ENCODE data around the gene PTPRT. TPM values are rescaled to one million over a fixed set of nuclear protein-coding genes. Genes with fewer than 3 reads are reported as not detected.

The PTPRT gene
- total and polyA plus RNA-seq, 12 donors = 0.05 to 0.34 (median 0.16) TPM; not detected in 1

- H3K27me3 ChIP-seq = no peaks in the 10 kb centered on the region
- no peak overlapping the region for H3K27ac ChIP-seq
- H3K4me1 ChIP-seq (replicated peaks in 1 of 2) = no peaks in the 10 kb centered on the region
- intact Hi-C loops (cut with DNase I) = no loop called here
- DNase-seq = no peak
- 76 to 83% (median 79%) methylated on average over 7 of the region's 7 CpGs for WGBS, 4 donors
- H3K9me3 ChIP-seq (replicated peaks in 1 of 3) = no peaks in the 10 kb centered on the region
- H3K36me3 ChIP-seq (replicated peaks in 1 of 2) = no peaks in the 10 kb centered on the region
- H3K4me3 ChIP-seq = no peak overlapping the region
- no peak for TF ChIP-seq POLR2A (IDR thresholded peaks at IDR 0.05)
- no peak for TF ChIP-seq CTCF (IDR thresholded peaks at IDR 0.05)
These were observed 1071.7 kb downstream of the PTPRT start for GRCh38 chr20:42118001-42118400.

- 81 to 86% (median 84%) methylated on average over 4 to 8 of the region's 8 CpGs for WGBS, 4 donors
- TF ChIP-seq CTCF (IDR thresholded peaks at IDR 0.05) = no peak
- no peak for TF ChIP-seq POLR2A (IDR thresholded peaks at IDR 0.05)
- no peaks in the 10 kb centered on the region for H3K36me3 ChIP-seq (replicated peaks in 1 of 2)
- no peaks in the 10 kb centered on the region for H3K9me3 ChIP-seq (replicated peaks in 1 of 3)
- no peaks in the 10 kb centered on the region for H3K27me3 ChIP-seq
- no peak overlapping the region for H3K4me3 ChIP-seq
- H3K4me1 ChIP-seq (replicated peaks in 1 of 2) = no peaks in the 10 kb centered on the region
- intact Hi-C loops (cut with DNase I) = no loop called here
- no peak overlapping the region for H3K27ac ChIP-seq
- no peak for DNase-seq
These were observed 1076.5 kb downstream of the PTPRT start for GRCh38 chr20:42113236-42113635.

GRCh38 chr20:42112161-42112560, 1077.5 kb downstream of the PTPRT start:
- intact Hi-C loops (cut with DNase I) = no loop called here
- WGBS, 4 donors = 84 to 96% (median 90%) methylated on average over 5 of the region's 5 CpGs
- no peaks in the 10 kb centered on the region for H3K36me3 ChIP-seq (replicated peaks in 1 of 2)

GRCh38 chr20:42111349-42111748, 1078.4 kb downstream of the PTPRT start:
- H3K27ac ChIP-seq = no peak overlapping the region
- TF ChIP-seq POLR2A (IDR thresholded peaks at IDR 0.05) (no peak), CTCF (IDR thresholded peaks at IDR 0.05) (no peak)
- H3K4me3 ChIP-seq = no peak overlapping the region
- intact Hi-C loops (cut with DNase I) = no loop called here
- H3K4me1 ChIP-seq (replicated peaks in 1 of 2) = no peaks in the 10 kb centered on the region
- WGBS, 4 donors = 77 to 97% (median 90%) methylated on average over 1 of the region's 1 CpG
- no peaks in the 10 kb centered on the region for H3K36me3 ChIP-seq (replicated peaks in 1 of 2)
- no peak for DNase-seq
- no peaks in the 10 kb centered on the region for H3K9me3 ChIP-seq (replicated peaks in 1 of 3)
- no peaks in the 10 kb centered on the region for H3K27me3 ChIP-seq

More at GRCh38 chr20:42112161-42112560, 1077.5 kb downstream of the PTPRT start:
- no peaks in the 10 kb centered on the region for H3K9me3 ChIP-seq (replicated peaks in 1 of 3)
- H3K27ac ChIP-seq = no peak overlapping the region
- H3K27me3 ChIP-seq = no peaks in the 10 kb centered on the region
- no peak for DNase-seq
- TF ChIP-seq CTCF (IDR thresholded peaks at IDR 0.05) = no peak
- no peak overlapping the region for H3K4me3 ChIP-seq
- H3K4me1 ChIP-seq (replicated peaks in 1 of 2) = no peaks in the 10 kb centered on the region
